Right ventricle myocardium inferior (tissue), 1 donor: ENCODE results near the gene P2RY11. TPM values are rescaled to one million over a fixed set of nuclear protein-coding genes. Genes with fewer than 3 reads are reported as not detected.
A peak's percentile ranks its signal among the peaks of the same experiment; 100 is the strongest.

Experiments
- ATAC-seq: fragments of 200-7000 bp; cut with Tn5 transposase; one replicate; pipeline ENCODE4 v1.9.1; 2020; ENCODE audit warnings: mild to moderate bottlenecking, moderate library complexity
- DNase-seq: peaks from one replicate; pipeline ENCODE4 v3.0.0; 2021; ENCODE audit errors: missing footprints
- intact Hi-C: fragments of 100-400 bp; cut with DNase I; formaldehyde crosslinking; loops from one replicate; pipeline ENCODE4 v1.11.0; 2022
- total RNA-seq: library from RNA; stranded (reverse); fragmentation: NEBNext Ultra II Directional; extraction: Animal tissue kit (Norgen Biotek cat#: 25700); gene quantifications from one replicate; pipeline ENCODE4 v1.2.1, GENCODE V29; 2021
- donor health status: DM: no; HTN: yes; CAD: no; lungs with severe emphysema.

The P2RY11 gene
- total RNA-seq, 1 donor from 2014 or later = 4.5 TPM

DNA sequence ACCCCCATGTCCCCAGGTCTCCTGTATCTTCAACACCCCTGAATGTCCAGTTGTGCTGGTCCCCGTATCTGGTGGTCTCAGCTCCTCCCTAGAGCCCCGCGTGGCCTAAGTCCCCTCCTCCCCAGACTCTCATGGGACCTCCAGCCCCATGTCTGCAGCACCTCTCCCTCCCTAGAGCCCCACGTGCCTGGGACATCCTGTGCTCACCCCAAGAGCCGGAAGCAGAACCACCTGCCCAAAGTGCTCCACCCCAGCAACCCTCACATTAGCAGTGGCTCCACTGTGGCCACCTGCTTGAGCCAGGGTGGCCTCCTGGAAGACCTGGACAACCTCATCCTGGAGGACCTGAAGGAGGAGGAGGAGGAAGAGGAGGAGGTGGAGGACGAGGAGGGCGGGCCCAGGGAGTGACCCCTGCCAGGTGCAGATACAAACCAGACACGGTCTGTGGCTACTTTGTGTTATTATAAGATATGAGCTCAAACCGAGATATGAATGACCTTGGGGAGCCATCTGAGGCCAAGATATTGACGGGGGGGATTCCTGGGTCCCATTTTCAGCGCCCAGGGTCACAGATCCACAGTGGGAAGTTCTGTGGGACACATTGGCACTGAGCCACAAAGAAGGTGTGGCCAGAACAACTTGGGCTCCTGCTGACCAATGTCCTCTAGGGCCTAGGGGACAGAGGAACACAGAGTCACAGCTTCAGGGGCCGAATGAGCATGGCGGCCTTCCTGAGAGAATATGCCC lies 19.4 kb upstream of the P2RY11 start:
- intact Hi-C loops = no loop called here
- ATAC-seq = no peak
- DNase-seq = no peak

DNA sequence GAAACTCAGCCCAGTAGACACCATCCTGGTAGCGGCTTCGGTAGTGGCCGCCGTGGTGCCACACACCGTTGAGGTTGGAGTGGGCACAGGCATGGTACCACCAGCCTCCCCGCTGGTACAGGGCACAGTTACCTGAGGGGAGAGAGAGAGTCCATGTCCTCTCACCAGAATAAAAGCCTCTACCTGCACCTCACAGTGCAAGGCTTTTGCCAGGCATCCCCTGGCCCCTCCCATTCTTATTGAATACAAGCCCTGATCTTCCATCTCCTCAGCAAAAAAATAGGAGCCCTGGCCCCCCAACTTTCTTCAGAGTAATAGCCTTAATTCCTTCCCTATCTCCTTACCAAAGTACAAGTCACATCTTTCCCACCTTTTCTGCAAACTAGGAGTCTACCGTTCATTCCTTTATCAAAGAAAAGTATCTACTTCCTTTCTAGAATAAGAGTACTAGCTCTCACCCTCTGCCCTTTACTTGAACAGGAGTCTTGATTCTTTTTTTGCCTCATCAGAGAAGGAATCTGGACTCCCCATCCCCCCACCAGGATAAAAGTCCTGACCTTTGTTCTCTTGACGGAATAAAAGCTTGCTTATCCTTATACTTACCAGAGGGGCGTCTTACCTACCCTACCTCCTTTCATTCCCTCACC lies 18.7 kb upstream of the P2RY11 start:
- ATAC-seq (no peak), DNase-seq (no peak)
- intact Hi-C loops = no loop called here

DNA sequence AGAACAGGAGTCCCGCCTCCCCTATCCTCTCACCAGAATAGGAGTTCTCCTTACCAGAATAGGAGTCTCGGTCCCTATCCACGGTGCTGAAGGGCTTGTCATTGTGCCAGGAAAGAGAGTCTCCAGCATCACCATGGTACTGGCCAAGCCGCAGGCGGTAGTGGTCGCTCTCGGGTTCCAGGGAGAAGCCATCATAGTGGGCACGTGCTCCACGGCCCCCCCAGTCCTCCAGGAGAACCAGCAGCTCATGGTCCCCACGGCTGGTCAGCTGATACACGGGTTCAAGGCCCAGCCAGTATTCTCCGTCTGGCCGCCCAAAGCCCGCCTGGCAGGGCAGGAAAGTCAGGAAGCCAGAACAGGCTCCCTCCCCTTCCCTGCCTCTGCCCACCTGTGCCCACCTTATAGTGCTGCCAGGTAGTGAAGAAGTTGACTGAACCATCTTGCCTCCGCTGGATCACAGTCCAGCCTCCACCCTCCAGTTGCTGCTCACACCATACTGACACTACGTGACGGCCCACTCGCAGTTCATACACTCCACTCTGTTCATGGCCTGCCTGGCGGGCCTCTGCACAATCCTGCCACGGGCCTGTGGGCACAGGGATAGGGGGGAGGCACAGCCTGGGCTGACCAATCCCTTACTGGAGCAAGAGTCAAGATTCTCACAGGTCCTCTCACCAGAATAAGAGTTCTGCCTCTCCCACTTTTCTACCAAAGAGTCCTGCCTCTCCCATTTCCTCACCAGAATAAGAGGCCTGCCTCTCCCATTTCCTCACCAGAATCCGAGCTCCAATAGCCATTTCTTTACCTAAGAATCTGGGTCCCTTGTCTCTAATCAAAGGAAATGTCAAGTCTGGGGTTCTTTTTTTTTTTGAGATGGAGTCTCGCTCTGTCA lies 18.0 kb upstream of the P2RY11 start:
- intact Hi-C loops = no loop called here
- ATAC-seq (no peak), DNase-seq (peak; percentile 66)

DNA sequence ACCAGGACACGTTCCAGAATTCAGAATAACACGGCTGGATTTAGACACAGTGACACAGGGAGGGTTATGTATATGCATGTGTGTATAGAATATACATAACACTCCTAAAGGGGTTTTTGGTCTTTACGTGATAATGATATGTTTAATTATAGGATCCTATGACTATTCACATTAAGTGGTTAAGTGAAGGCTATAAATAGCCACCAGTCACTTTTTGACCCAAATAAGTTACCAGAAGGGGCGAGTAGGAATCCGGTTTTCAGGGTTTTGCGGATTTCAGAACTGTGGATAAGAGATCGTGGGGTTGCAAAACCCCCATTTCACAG lies 15.9 kb upstream of the P2RY11 start:
- ATAC-seq = no peak
- intact Hi-C loops = no loop called here
- DNase-seq = no peak

DNA sequence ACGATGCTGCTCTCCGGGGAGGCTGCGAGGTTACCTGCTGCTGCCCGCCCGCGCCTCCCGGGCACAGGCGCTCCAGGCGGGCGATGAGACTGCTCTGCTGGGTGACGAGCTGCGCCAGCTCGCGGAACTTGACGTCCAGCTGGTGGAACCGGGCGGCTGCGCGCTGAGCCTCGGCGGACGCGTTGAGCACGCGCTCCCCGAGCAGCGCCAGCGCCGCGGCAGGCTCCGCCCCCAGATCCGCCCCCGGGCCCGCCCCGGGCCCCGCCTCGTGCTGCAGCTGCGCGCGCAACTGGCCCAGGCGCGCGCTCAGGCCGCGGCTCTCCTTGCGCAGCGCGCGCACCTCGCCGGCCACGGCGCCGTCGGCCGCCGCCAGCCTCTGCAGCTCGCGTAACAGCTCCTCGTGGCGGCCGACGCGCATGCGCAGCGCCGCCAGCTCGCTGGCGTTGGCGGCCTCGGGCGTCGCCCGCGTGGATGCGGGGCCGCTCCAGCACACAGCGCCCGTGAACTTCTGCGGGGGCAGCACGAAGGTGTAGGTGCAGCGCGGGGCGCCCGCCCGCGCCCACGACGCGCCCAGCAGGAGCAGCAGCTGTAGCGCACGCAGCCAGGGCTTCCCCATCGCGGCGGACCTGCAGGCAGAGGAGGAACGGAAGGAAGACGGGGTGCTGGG lies 15.4 kb upstream of the P2RY11 start:
- DNase-seq (peak; percentile 93), ATAC-seq (peak; percentile 92)
- intact Hi-C loops = no loop called here

DNA sequence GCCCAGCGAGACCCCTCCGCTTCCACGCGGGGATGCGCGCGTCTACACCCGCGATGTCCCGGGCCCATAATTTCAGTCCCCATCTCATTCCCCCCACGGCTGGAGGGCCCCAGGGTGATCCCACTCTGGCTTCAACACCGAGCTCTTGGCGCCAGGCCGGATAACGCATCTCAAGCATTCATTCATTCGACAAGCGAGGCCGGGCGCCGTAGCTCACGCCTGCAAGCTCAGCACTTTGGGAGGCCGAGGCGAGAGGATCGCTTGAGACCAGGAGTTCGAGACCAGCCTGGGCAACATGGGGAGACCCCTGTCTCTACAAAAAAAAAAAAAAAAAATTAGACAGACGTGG lies 14.9 kb upstream of the P2RY11 start:
- DNase-seq (peak; percentile 76), ATAC-seq (no peak)
- intact Hi-C loops = no loop called here

DNA sequence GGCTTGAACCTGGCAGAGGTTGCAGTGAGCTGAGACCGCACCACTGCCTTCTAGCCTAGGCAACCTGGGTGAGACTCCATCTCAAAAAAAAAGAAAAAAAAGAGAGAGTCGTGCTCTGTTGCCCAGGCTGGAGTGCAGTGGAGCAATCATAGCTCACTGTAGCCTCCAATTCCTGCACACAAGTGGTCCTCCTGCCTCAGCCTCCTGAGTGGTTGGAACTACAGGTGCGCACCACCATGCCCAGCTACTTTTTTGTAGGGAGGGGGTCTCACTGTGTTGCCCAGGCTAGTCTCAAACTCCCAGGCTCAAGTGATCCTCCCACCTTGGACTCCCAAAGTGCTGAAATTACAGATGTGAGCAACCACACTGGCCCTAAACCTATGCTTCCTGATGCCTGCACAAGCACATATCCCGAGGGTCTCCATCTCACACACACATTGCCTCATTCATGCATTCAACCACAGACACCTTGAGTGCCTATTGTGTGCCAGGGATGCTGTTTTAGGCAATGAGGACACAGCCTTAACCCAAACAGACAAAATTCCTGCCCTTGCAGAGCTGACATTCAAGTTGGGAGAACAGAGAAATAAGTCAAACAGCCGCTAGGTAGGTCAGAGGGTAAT lies 11.2 kb upstream of the P2RY11 start:
- intact Hi-C loops = no loop called here
- no peak for DNase-seq

DNA sequence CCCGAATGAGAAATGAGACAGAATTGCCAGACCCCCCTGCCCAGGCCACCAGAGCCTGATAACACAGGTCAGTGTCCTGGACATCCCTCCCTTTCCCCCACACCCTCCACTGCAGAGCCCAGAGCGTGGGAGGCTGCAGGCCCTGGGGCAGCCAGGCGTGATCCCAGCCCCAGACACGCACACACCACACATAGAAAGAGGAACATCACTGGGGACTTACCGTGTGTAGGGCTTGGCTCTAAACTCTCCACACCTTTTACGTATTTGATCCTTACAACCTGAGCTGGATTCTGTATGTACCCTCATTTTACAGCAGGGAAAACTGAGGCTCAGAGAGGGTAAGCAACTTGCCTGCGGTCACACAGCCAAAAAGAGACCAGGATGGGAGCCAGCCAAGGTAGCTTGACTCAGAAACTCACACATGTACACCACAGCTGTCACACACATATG lies 8.7 kb upstream of the P2RY11 start:
- no peak for ATAC-seq
- DNase-seq = no peak
- intact Hi-C loops = no loop called here

More for the DNA sequence above, 11.2 kb upstream of the P2RY11 start:
- no peak for ATAC-seq

DNA sequence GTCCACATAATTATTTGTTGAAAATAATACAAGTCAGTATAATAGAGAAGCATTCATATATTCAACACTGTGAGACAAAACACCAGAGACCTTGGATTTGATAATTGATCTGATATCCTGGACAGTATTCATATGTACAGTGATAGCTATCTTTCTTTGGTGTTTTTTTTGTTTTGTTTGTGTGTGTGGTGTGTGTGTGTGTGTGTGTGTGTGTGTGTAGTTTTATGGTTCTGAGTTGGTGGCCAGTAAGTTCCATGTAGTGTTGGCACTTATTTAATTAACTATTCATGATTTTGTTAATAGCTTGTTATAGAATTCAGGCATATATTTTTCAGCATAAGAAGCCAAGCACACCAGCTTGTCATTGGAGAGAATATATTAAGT lies 7.4 kb upstream of the P2RY11 start:
- intact Hi-C loops = no loop called here
- DNase-seq = no peak
- no peak for ATAC-seq

DNA sequence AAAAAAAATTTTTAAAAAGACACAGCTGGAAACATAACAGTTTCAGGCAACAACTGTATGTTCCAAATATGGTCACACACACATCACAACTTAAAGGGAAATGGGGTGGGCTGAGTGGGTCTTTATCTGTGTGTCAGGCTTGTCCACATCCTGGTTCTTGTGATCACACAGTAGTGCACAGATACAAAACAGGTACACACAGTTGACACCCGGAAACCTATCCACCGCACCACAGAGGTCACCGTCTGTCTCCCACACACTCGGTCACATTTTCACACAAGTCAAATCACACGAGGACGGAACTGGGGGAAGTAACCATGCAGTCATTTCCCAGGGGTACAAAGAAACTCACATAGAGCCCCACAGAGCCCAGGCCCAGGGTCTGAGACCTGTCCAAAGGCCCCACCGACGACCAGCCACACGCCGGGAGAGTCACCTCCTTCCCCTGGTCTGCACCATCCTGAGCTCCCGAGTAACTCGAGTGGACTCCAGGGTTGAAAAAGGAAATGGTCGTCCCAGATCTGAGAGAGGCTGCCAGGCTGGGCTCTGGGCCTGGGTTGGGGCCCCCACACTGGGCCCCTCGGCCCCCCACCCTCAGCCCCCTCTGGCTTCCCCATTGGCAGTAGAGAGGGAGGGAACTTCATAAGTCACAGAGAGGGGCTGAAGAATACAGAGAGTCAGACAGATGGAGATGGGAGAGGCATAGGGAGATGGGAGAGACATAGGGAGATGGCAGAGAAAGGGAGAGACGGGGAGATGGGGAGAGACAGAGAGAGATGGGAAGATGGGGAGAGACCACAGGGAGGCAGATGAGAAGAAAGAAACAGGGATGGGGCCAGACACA lies 6.6 kb upstream of the P2RY11 start:
- intact Hi-C loops = no loop called here
- ATAC-seq = no peak

DNA sequence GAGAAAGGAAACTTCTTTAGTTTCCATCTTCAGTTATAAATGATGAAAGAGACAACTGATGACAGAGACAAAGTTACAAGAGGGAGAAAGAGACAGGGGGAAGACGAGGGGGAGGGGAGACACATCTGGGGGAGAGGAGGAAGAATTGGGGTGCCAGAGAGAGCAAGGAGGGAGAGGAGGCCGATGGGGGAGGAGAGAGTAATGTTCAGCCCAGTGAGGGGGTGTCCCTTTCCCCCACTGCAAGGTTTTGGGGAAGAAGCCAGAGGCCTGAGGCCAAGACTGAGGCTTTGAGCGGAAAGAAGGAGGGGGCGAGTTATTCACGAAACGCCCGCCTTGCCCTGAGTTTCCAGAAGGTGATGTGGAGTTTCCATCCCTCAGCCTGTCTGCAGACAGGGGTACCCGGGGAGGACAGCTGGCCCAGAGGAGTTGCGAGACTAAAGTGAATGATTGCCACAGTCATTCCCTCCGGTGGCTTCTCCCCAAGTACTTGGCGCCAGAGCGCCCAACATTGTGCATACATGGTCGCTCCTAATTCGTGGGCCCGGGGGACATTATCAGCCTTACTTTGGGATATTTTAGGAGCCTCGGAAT lies 5.9 kb upstream of the P2RY11 start:
- intact Hi-C loops = no loop called here
- no peak for DNase-seq
- no peak for ATAC-seq

More for the DNA sequence above, 6.6 kb upstream of the P2RY11 start:
- DNase-seq = peak; percentile 71

DNA sequence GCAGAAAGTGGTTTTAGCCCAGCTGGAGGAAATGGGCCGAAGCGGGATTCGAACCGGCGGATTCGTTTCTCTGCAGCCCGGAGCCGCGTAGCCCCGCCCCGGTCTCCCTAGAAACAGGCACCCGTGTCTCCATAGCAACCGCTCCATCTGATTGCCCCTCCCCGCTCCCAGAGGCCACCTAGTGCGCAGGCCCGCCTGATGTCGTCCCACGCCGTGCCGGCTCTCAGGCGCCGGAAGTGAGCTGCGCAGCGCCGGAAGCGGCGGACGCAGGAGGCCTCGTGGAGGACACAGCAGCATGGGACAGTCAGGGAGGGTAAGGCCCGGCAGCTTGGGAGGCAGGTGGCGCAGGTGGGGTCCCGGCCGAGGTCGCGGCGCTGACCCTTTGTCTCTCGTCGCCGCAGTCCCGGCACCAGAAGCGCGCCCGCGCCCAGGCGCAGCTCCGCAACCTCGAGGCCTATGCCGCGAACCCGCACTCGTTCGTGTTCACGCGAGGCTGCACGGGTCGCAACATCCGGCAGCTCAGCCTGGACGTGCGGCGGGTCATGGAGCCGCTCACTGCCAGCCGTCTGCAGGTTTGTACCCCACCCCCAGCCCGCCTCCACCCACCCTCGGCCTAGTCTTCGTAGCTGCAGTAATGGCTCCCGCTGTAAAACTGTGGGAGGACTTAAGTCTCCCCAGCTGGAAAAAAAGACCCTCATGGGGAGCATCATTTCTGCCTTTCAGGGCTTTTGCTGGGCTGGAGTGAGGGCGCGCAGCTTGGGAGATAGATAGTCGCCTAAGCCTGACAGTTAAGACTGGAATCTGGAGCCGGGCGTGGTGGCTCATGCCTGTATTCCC lies 5.2 kb upstream of the P2RY11 start, which contains the start of gene PPAN:
Gene PPAN, plus strand, starts transcription at position 263 of the 837 bp plus-strand sequence. Its CDS starts 33 bp downstream, at position 296.
- peak; percentile 99 for DNase-seq
- intact Hi-C loops = no loop called here

DNA sequence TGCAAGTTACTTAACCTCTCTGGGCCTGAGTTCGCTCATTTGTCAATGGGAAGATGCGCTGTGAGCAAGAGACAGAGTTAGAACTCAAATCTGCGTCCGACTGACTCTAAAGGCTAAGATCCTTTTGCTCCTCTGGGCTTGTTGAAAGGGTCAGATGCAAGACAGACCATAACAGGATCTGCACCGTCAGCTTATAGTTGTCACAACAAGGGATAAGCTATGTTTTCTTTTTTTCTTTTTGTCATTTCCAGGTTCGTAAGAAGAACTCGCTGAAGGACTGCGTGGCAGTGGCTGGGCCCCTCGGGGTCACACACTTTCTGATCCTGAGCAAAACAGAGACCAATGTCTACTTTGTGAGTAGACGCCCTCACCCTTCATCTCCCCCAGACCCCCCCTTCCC lies 4.2 kb upstream of the P2RY11 start:
- ATAC-seq = no peak
- no peak for DNase-seq
- intact Hi-C loops = no loop called here

More for the DNA sequence above, 5.2 kb upstream of the P2RY11 start, which contains the start of gene PPAN:
- peak; percentile 99 for ATAC-seq

DNA sequence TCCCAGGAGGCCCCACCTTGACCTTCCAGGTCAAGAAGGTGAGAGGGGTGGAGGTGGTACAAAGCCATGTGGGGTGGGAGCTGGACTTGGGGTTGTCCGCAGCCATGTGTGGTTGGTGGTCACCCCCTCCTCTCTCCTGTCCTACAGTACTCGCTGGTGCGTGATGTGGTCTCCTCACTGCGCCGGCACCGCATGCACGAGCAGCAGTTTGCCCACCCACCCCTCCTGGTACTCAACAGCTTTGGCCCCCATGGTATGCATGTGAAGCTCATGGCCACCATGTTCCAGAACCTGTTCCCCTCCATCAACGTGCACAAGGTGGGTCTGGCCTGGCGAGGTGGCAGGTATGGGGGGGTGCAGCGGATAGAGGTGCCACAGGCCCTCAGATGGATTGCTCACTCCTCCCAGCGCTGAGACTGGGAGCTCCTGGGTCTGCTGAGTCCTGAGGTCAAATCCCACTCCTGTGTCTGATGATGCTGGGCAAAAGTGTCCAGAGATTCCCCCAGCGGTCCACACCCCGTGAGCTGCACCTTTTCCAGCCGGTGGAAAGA lies 3.6 kb upstream of the P2RY11 start:
- DNase-seq = no peak
- intact Hi-C loops = no loop called here
- ATAC-seq = no peak

DNA sequence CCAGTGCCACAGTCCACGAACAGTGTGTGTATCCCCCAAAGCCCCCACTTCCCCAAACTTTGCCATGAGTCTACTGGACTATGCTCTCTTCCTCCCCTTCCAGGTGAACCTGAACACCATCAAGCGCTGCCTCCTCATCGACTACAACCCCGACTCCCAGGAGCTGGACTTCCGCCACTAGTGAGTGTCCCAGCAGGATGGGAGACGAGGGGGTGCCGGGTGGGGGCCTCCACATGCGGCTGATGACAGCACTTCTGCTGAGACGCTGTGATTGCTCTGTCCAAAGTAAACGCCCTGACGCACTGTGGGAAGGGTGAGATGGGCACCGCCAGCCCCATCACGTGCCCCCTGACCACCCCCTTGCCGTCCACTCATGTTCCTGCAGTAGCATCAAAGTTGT lies 2.0 kb upstream of the P2RY11 start:
- ATAC-seq (no peak), DNase-seq (no peak)
- intact Hi-C loops = no loop called here
